ENCODE measurements around the gene KIF6. TPM values are rescaled to one million over a fixed set of nuclear protein-coding genes. Genes with fewer than 3 reads are reported as not detected.

The KIF6 gene
- total RNA-seq, 4 donors from 2014 or later: 0.19 to 0.38 TPM; not detected in 2

DNA sequence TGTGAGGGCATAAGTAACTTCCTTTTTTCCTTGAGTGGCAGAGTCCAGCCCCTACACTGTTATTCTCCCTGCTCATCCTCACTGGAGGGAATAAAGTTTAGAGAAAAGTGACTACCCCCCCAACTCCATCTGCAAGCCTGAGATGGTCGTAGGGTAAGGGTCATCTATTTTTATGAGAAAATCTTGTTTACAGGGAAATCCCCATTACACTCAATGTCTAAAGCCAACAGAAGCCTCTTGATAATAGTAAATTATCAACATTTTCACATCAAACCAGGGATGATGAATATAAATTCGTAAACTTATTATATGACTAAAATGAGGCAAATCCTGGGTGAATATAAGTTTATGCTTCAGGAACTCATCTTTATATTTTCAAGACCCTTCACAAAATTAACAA is 228.8 kb downstream of the KIF6 start:
- DNase-seq (ENCODE audit: low spot score): no peak
- no peak for ATAC-seq (ENCODE audit: low FRiP score)
- TF ChIP-seq, protein P1, sequence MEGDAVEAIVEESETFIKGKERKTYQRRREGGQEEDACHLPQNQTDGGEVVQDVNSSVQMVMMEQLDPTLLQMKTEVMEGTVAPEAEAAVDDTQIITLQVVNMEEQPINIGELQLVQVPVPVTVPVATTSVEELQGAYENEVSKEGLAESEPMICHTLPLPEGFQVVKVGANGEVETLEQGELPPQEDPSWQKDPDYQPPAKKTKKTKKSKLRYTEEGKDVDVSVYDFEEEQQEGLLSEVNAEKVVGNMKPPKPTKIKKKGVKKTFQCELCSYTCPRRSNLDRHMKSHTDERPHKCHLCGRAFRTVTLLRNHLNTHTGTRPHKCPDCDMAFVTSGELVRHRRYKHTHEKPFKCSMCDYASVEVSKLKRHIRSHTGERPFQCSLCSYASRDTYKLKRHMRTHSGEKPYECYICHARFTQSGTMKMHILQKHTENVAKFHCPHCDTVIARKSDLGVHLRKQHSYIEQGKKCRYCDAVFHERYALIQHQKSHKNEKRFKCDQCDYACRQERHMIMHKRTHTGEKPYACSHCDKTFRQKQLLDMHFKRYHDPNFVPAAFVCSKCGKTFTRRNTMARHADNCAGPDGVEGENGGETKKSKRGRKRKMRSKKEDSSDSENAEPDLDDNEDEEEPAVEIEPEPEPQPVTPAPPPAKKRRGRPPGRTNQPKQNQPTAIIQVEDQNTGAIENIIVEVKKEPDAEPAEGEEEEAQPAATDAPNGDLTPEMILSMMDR (IDR thresholded peaks at IDR 0.05): no peak

DNA sequence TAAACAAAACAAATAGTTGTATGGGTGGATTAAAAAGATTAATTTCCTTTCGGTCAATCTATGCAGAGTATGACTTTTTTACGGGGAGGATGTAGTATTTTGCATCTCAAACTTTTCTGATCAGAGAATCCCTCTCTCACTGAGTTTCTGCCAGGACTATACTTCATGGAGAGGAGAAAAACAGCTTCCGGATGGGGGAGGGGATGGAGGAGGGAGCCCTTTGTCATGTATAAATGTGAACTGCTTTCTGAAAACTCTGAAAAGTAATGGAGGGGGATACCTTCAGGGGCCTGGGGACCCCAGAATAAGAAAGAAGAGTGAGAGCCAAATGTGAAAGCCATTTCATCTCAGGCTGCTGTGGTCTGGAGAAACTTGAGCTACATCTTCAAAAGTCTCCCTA is 229.6 kb downstream of the KIF6 start:
- TF ChIP-seq, protein P1 (IDR thresholded peaks at IDR 0.05): no peak
- ATAC-seq (ENCODE audit: low FRiP score) (no peak), DNase-seq (ENCODE audit: low spot score) (no peak)

DNA sequence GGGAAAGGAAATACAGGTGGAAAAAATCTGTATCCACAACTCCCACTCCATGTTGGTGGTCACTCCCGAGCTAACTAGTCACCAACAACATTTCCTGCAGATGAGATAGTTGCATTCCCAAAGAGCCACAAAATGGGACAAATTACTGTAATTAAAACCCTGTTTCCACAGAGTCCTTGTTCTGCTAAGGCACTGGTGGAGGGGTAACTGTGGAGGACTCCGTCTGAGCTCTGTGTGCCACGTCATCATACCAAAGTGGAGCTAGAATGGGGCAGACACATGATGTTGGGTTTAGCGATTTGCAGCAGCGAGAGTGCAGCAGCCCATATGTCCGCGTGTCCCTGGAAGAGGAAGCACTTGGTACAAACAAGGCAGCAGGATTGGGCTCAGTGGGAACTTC is 230.2 kb downstream of the KIF6 start:
- DNase-seq (ENCODE audit: low spot score): no peak
- TF ChIP-seq, protein P1 (IDR thresholded peaks at IDR 0.05): no peak
- no peak for ATAC-seq (ENCODE audit: low FRiP score)

DNA sequence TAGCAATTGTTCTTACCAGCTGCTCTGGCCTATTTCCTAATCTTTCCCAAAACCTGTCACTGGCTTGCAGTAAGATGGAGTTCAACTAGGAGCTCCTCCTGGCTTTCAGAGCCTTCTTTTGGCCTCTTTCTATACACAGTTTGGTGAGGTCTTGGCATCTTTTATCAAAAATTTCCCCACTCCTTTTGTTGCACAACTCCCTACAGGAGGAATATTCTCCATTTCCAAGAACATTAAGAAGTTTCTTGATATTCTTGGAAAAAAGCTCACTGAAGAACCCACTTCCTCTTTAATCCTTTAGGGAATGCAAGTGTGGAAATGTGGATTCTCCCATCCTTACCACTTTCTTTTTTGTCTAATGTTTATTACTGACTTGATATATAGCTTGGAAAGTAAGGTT is 231.4 kb downstream of the KIF6 start:
- ATAC-seq (ENCODE audit: low FRiP score) (peak; percentile 53), DNase-seq (ENCODE audit: low spot score) (no peak)
- TF ChIP-seq, protein P1 (IDR thresholded peaks at IDR 0.05): no peak

DNA sequence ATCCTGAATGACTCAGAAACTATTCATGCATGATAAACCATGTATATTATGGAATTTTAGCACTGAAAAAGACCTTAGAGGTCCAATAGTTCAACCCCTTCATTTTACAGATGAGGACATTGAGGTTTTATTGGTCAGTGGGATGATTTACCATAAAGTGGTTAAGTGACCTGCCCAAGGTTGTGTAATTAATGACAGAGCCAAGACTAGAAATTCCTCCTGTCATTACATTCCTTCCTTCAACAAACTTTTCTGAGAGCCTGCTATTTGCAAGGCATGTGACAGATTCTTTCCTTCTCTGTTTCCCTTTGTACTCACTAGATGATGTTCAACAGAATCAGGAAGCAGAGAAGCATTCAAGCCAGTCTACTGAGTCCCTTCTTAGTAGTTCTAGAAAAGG is 232.0 kb downstream of the KIF6 start:
- ATAC-seq (ENCODE audit: low FRiP score) (peak; percentile 35), DNase-seq (ENCODE audit: low spot score) (no peak)
- TF ChIP-seq, protein P1 (IDR thresholded peaks at IDR 0.05): no peak

DNA sequence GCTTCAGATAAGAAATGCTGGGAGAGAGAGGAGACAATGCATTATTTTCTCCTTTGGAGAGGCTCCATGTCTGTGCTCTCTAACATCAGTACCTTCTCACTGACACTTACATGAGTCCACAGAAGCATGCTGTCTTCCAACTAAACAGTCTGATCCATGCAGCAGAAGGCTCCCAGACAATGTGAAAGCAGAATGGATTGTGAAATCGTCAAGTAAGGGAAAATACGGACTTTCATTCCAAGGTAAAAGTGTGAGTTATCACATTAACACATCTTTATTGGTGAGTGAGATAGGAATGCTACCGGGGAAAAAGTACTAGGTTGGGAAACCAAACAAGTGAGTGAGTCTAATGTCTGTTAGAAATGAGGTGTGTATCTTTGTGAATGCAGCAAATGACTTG is 235.1 kb downstream of the KIF6 start:
- DNase-seq (ENCODE audit: low spot score) (no peak), ATAC-seq (ENCODE audit: low FRiP score) (no peak)
- TF ChIP-seq, protein P1 (IDR thresholded peaks at IDR 0.05): no peak

DNA sequence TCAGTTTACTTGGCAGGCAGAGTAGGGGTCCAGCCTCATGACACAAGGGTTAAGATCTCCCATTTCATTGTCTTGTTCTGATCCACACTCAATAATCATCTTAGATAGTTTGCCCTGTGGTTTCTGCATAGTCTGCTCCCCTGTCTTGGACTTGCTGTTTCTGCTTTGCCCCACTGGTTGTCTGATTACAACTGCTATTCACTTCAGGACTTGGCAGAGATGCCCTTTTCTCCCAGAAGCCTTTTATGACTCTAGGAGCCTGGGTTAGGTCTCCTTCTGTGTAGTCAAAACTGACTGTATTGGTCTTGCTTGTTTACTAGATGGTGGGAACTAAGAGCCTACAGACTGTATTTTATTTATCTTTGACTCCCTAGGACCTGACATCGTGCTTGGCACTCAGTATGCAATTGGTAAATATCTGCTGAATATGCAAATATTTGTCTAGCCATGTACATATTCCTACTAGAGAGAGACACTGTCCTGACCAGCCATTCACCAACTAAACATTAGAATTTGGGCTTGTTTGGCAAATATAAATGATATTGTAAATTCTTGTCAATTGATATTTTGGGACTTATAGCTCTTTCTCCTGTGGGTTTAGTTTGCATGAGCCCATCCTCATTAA is 236.8 kb downstream of the KIF6 start:
- DNase-seq (ENCODE audit: low spot score) (no peak), ATAC-seq (ENCODE audit: low FRiP score) (no peak)
- TF ChIP-seq, protein P1 (IDR thresholded peaks at IDR 0.05): no peak

All from omental fat pad (tissue), 4 donors.